ENCODE measurements around the gene INPP4A.

- no peak for TF ChIP-seq ISL1 (CRISPR knock-in tag; IDR thresholded peaks at IDR 0.05)
- TF ChIP-seq PATZ1 (CRISPR knock-in tag; IDR thresholded peaks at IDR 0.05; ENCODE audit: borderline replicate concordance): no peak
- TF ChIP-seq ZNF8 (CRISPR knock-in tag; IDR thresholded peaks at IDR 0.05): no peak
- TF ChIP-seq PPARA (CRISPR knock-in tag; IDR thresholded peaks at IDR 0.05; ENCODE audit: borderline replicate concordance): no peak
- TF ChIP-seq BACH2 (CRISPR knock-in tag; IDR thresholded peaks at IDR 0.05; ENCODE audit: borderline replicate concordance): no peak
- TF ChIP-seq ZFP3 (CRISPR knock-in tag; IDR thresholded peaks at IDR 0.05): no peak
- no peak for TF ChIP-seq OSR1 (CRISPR knock-in tag; IDR thresholded peaks at IDR 0.05)
- TF ChIP-seq CSRNP3 (CRISPR knock-in tag; IDR thresholded peaks at IDR 0.05): no peak
- no peak for TF ChIP-seq ZFP30 (CRISPR knock-in tag; IDR thresholded peaks at IDR 0.05)
These were observed 26.2 kb downstream of the INPP4A start for GRCh38 chr2:98470851-98471255.

Measured in SK-N-SH treated with all-trans-retinoic acid at 6 μM for 48 hours (cell line).